SH-SY5Y (cell line): ENCODE data around the gene PFDN2.

Experiments
- GATA2 ChIP-seq: IDR thresholded peaks from 2 replicates; pipeline ENCODE4 v1.6.1; 2011; ENCODE audit warnings: mild to moderate bottlenecking, low read depth, low read length
- GATA3 ChIP-seq: IDR thresholded peaks from 2 replicates; pipeline ENCODE4 v1.6.1; 2011; ENCODE audit warnings: low read depth, mild to moderate bottlenecking, low read length, moderate library complexity

DNA sequence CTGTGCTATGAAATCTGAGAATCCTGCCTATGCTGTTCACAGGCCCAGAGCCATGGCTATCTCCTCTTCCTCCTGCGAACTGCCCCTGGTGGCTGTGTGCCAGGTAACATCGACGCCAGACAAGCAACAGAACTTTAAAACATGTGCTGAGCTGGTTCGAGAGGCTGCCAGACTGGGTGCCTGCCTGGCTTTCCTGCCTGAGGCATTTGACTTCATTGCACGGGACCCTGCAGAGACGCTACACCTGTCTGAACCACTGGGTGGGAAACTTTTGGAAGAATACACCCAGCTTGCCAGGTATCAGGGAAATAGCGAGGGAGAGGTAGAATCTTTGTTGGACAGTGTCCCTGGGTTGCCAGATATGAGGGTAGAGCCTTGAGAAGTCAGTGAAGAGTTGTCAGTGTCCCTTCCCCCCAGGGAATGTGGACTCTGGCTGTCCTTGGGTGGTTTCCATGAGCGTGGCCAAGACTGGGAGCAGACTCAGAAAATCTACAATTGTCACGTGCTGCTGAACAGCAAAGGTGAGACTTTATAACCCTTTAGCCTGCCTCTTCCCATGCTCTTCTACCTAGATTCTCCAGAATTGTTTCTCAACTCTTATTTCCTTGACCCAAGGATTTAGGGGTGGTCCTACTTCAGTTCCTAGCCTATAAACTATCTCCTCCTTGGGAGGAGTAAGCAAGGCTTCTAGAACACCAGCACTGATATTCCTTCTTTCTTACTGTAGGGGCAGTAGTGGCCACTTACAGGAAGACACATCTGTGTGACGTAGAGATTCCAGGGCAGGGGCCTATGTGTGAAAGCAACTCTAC lies 1.5 kb upstream of the PFDN2 start:
- no peak for TF ChIP-seq GATA3
- TF ChIP-seq GATA2, result no peak
